RPMI7951 (cell line): Measurements from ENCODE around the gene NSG2. TPM values are rescaled to one million over a fixed set of nuclear protein-coding genes. Genes with fewer than 3 reads are reported as not detected.

ENCODE experiments used
- DNase-seq: peaks from one replicate; pipeline ENCODE4 v3.0.0-alpha.2; 2012; ENCODE audit warnings: low read depth
- total RNA-seq: library from RNA; depleted of rRNA; stranded (reverse); fragments of >200 nt; shearing (Covaris generic); gene quantifications from 2 replicates; pipeline ENCODE4 v1.2.3, GENCODE V29; 2014

NSG2 gene
- total RNA-seq, 1 experiment from 2014 or later, result not detected

GRCh38 chr5:174059247-174059646, 13.7 kb downstream of the NSG2 start:
- no peak for DNase-seq

GRCh38 chr5:174063082-174063756, 17.7 kb downstream of the NSG2 start:
- no peak for DNase-seq

GRCh38 chr5:174064171-174064570, 18.7 kb downstream of the NSG2 start:
- no peak for DNase-seq

- no peak for DNase-seq
These were observed 20.2 kb downstream of the NSG2 start for GRCh38 chr5:174065528-174066197.

- DNase-seq, result no peak
These were observed 22.0 kb downstream of the NSG2 start for GRCh38 chr5:174067499-174067898.

- DNase-seq, result no peak
These were observed 26.0 kb downstream of the NSG2 start for GRCh38 chr5:174071484-174071883.

GRCh38 chr5:174073122-174073660, 27.7 kb downstream of the NSG2 start:
- no peak for DNase-seq

- no peak for DNase-seq
These were observed 28.9 kb downstream of the NSG2 start for GRCh38 chr5:174074369-174074768.

GRCh38 chr5:174078416-174078815, 32.9 kb downstream of the NSG2 start:
- no peak for DNase-seq

GRCh38 chr5:174082286-174082685, 36.8 kb downstream of the NSG2 start:
- DNase-seq, result peak; percentile 57

GRCh38 chr5:174083056-174083827, 37.7 kb downstream of the NSG2 start:
- DNase-seq, result no peak

- peak; percentile 81 for DNase-seq
These were observed 39.2 kb downstream of the NSG2 start for GRCh38 chr5:174084691-174085154.

GRCh38 chr5:174086751-174087150, 41.2 kb downstream of the NSG2 start:
- DNase-seq, result peak; percentile 37

GRCh38 chr5:174087783-174088182, 42.3 kb downstream of the NSG2 start:
- no peak for DNase-seq

GRCh38 chr5:174090129-174090528, 44.6 kb downstream of the NSG2 start:
- DNase-seq, result no peak

GRCh38 chr5:174093123-174093522, 47.6 kb downstream of the NSG2 start:
- DNase-seq, result no peak

- DNase-seq, result no peak
These were observed 49.5 kb downstream of the NSG2 start for GRCh38 chr5:174094857-174095606.

GRCh38 chr5:174096619-174097018, 51.1 kb downstream of the NSG2 start:
- DNase-seq, result no peak

GRCh38 chr5:174097486-174098185, 52.1 kb downstream of the NSG2 start:
- peak; percentile 74 for DNase-seq

- DNase-seq, result no peak
These were observed 53.2 kb downstream of the NSG2 start for GRCh38 chr5:174098694-174099093.

GRCh38 chr5:174100490-174100889, 55.0 kb downstream of the NSG2 start:
- DNase-seq, result no peak
